H1 (cell line): Measurements from ENCODE around the gene BIVM. TPM values are rescaled to one million over a fixed set of nuclear protein-coding genes. Genes with fewer than 3 reads are reported as not detected.

ENCODE experiments used
- BRCA1 ChIP-seq: IDR thresholded peaks from 2 replicates; pipeline ENCODE4 v1.6.1; 2012; ENCODE audit warnings: low read depth, low read length, improper control_type of control experiment
- CHD7 ChIP-seq: fragments of 300-600 bp; sonication (generic); IDR thresholded peaks from 2 replicates; pipeline ENCODE4 v1.7.1; 2012; ENCODE audit warnings: low read length, moderate library complexity, mild to moderate bottlenecking, inconsistent platforms; ENCODE audit not compliant: insufficient replicate concordance
- EP300 ChIP-seq, 2 experiments: IDR thresholded peaks; 1 replicate in 1 of 2; 2 replicates in 1 of 2; pipeline ENCODE4 v1.6.1; 2011 to 2012; ENCODE audit warnings: low read depth in 2 of 2, low read length in 2 of 2, mild to moderate bottlenecking in 2 of 2, borderline replicate concordance in 1 of 2, inconsistent platforms in 1 of 2, moderate library complexity in 1 of 2
- GABPA ChIP-seq: IDR thresholded peaks from 2 replicates; pipeline ENCODE4 v1.6.1; 2011; ENCODE audit warnings: mild to moderate bottlenecking, low read length, moderate library complexity, borderline replicate concordance; ENCODE audit not compliant: insufficient read depth
- JUN ChIP-seq: IDR thresholded peaks from 2 replicates; pipeline ENCODE4 v1.6.1; 2011; ENCODE audit warnings: low read depth, mild to moderate bottlenecking, improper control_type of control experiment, low read length
- RBBP5 ChIP-seq: IDR thresholded peaks from 2 replicates; pipeline ENCODE4 v1.7.1; 2012; ENCODE audit warnings: low read depth, mild to moderate bottlenecking, inconsistent platforms, low read length, moderate library complexity, borderline replicate concordance
- SRF ChIP-seq: IDR thresholded peaks from 2 replicates; pipeline ENCODE4 v1.6.1; 2011; ENCODE audit warnings: mild to moderate bottlenecking, low read depth, low read length, moderate library complexity
- SUZ12 ChIP-seq: fragments of 200-600 bp; sonication (generic); IDR thresholded peaks from 2 replicates; pipeline ENCODE4 v1.6.1; 2012; ENCODE audit warnings: mild to moderate bottlenecking, inconsistent platforms, low read length, moderate library complexity, mixed read lengths
- YY1 ChIP-seq: IDR thresholded peaks from 2 replicates; pipeline ENCODE4 v1.6.1; 2011; ENCODE audit warnings: low read depth, mild to moderate bottlenecking, low read length
- polyA plus RNA-seq, 7 experiments: library from polyadenylated mRNA; depleted of rRNA in 3 of 7; stranded (reverse) in 5 of 7; unstranded in 2 of 7; fragments of >200 nt in 5 of 7; fragments of 200-250 nt in 2 of 7; gene quantifications; 1 replicate in 5 of 7; 2 replicates in 1 of 7; 4 replicates in 1 of 7; pipeline versions ENCODE4 v1.2.1 to v1.2.3, GENCODE V29; 2011 to 2013; ENCODE audit warnings: missing spikeins in 2 of 7, mixed read lengths in 2 of 7
- total RNA-seq: library from RNA; stranded (reverse); fragmentation: NEBNext Ultra II Directional; extraction: Animal tissue kit (Norgen Biotek cat#: 25700); gene quantifications from 2 replicates; pipeline ENCODE4 v1.2.1, GENCODE V29; 2021

BIVM gene
- total and polyA plus RNA-seq, 2 of the 8 experiments (the other 6 are each of a cell fraction or from before 2014, with no cell fraction given), result 1.8 to 5.5 TPM

DNA sequence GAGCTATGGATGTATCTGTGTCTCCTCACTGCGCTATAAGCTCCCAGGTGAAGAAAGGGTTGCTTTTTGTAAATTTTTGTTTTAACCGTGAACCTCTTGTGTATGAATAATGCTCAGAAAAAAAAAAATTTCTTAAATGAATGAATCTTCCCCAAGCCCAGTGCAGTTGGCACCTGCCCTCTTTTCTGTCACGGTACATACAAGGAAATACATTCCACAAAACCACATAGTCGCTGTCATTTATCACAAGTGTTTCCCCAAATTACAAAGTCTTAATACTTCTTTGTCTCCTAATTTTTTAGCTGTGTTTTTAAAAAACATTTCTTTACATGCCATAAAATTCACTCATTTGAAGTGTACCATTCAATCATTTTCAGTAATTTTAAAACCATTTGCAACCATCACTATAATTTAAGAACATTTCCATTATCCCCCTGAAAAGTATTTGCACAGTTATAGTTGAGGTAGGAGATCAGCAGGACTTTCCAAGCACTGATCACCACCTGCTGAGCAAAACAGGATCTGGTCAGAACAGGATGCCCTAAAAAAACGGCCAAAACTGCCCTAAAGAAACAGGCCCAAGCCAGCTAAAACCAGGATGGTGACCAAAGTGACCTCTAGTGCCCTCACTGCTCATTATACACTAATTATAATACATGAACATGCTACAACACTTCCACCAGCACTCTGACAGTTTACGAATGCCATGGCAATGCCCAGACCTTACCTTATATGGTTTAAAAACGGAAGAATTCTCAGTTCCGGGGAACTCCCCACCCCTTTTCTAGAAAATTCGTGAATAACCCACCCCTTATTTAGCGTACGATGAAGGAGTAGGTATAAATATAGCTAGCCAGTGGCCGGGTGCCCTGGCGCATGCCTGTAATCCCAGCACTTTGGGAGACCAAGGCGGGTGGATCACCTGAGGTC is 24.1 kb upstream of the BIVM start (continued):
- TF ChIP-seq CHD7 (no peak), SRF (no peak; the same call in 1 of the 2 replicates), EP300 (IDR thresholded peaks at IDR 0.05; ENCODE audit: borderline replicate concordance in 1 of 2, low read depth in 2 of 2, low read length in 2 of 2) (no peak), BRCA1 (no peak), YY1 (no peak), JUN (no peak), SUZ12 (no peak), GABPA (no peak), RBBP5 (no peak)
